Measurements from ENCODE around the gene DUS1L.

DNA sequence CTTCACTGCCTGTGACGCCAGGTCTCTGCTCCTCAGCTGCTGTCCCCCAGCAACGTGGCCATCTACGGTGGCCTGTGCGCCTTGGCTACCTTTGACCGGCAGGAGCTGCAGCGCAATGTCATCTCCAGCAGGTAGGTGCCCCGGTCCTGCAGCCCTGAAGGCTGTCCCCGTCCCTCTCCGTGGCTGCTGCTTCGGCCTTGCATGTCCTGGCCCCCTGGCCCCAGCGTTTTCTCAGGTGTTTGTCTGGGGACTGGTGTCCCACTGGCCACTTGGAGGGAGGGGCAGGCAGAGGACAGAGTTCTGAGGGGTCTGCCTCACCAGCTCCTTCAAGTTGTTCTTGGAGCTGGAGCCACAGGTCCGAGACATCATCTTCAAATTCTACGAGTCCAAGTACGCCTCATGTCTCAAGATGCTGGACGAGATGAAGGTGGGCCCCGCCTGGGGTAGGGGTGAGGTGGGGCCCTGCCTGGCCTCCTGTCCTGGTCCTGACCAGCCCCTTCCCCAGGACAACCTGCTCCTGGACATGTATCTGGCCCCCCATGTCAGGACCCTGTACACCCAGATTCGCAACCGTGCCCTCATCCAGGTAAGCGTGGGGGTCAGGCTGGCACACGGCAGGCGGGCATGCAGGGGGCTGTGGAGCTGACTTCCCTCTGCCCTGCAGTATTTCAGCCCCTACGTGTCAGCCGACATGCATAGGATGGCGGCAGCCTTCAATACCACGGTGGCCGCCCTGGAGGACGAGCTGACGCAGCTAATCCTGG is 9.5 kb downstream of the DUS1L start:
- TF ChIP-seq, protein P1, sequence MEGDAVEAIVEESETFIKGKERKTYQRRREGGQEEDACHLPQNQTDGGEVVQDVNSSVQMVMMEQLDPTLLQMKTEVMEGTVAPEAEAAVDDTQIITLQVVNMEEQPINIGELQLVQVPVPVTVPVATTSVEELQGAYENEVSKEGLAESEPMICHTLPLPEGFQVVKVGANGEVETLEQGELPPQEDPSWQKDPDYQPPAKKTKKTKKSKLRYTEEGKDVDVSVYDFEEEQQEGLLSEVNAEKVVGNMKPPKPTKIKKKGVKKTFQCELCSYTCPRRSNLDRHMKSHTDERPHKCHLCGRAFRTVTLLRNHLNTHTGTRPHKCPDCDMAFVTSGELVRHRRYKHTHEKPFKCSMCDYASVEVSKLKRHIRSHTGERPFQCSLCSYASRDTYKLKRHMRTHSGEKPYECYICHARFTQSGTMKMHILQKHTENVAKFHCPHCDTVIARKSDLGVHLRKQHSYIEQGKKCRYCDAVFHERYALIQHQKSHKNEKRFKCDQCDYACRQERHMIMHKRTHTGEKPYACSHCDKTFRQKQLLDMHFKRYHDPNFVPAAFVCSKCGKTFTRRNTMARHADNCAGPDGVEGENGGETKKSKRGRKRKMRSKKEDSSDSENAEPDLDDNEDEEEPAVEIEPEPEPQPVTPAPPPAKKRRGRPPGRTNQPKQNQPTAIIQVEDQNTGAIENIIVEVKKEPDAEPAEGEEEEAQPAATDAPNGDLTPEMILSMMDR (IDR thresholded peaks at IDR 0.05): no peak
- TF ChIP-seq POLR2A (IDR thresholded peaks at IDR 0.05): no peak
